Stimulated activated CD4-positive, alpha-beta T cell treated with anti-CD3 and anti-CD28 coated beads, Interleukin-12 subunit alpha, Interleukin-12 subunit beta, amount 100 ng/mL, for 24 hours (primary cell): ENCODE measurements around the gene CDA.

Source experiments
- DNase-seq, 2 experiments: peaks; one replicate each; pipeline ENCODE4 v3.0.0-alpha.2; 2020; ENCODE audit warnings: low read depth in 2 of 2

CDA gene

GRCh38 chr1:20648438-20648837 is 59.5 kb downstream of the CDA start:
- DNase-seq, result no peak

- no peak for DNase-seq
These were observed 60.0 kb downstream of the CDA start for GRCh38 chr1:20648946-20649345.

- no peak for DNase-seq
These were observed 63.4 kb downstream of the CDA start for GRCh38 chr1:20652300-20652699.

- no peak for DNase-seq
These were observed 65.3 kb downstream of the CDA start for GRCh38 chr1:20654104-20654690.

GRCh38 chr1:20657024-20657423 is 68.1 kb downstream of the CDA start:
- DNase-seq, result no peak

GRCh38 chr1:20658166-20658915 is 69.4 kb downstream of the CDA start:
- DNase-seq, result no peak

GRCh38 chr1:20660363-20660762 is 71.5 kb downstream of the CDA start:
- no peak for DNase-seq

- DNase-seq, result no peak
These were observed 71.9 kb downstream of the CDA start for GRCh38 chr1:20660847-20661206.

GRCh38 chr1:20661207-20662109 is 72.6 kb downstream of the CDA start, which contains the start of gene DDOST:
TSS of gene DDOST (minus strand) at chr1:20661369. CDS start at chr1:20661350, 19 bp downstream.
- DNase-seq, result peak; percentile 91

- no peak for DNase-seq
These were observed 73.2 kb downstream of the CDA start for GRCh38 chr1:20662110-20662475.

- no peak for DNase-seq
These were observed 74.5 kb downstream of the CDA start for GRCh38 chr1:20663365-20663764.

- no peak for DNase-seq
These were observed 75.2 kb downstream of the CDA start for GRCh38 chr1:20663969-20664715.

GRCh38 chr1:20665726-20666125 is 76.8 kb downstream of the CDA start:
- no peak for DNase-seq

- no peak for DNase-seq
These were observed 77.2 kb downstream of the CDA start for GRCh38 chr1:20666146-20666545.

- DNase-seq, result no peak
These were observed 77.9 kb downstream of the CDA start for GRCh38 chr1:20666804-20667203.
